ENCODE data around the gene RAB25.

GRCh38 chr1:156114919-156115513, 54.1 kb downstream of the RAB25 start:
- TF ChIP-seq CTCF (IDR thresholded peaks at IDR 0.05) (no peak), RAD21 (conservative IDR thresholded peaks at IDR 0.05 in 1 of 2, IDR thresholded peaks at IDR 0.05 in 1 of 2) (no peak), PHF8 (IDR thresholded peaks at IDR 0.05; ENCODE audit: borderline replicate concordance, low read depth) (peak; percentile 87), ESRRA (IDR thresholded peaks at IDR 0.05; ENCODE audit: borderline replicate concordance, low read length) (no peak), MYC (IDR thresholded peaks at IDR 0.05; ENCODE audit: borderline replicate concordance, low read length) (no peak), CHD4 (IDR thresholded peaks at IDR 0.05; ENCODE audit: borderline replicate concordance) (no peak), RFX5 (IDR thresholded peaks at IDR 0.05) (no peak), HMGXB4 (CRISPR knock-in tag; IDR thresholded peaks at IDR 0.05; ENCODE audit: borderline replicate concordance) (no peak), MAFK (IDR thresholded peaks at IDR 0.05; ENCODE audit: partially characterized antibody) (no peak), USF2 (IDR thresholded peaks at IDR 0.05) (no peak), PBX3 (IDR thresholded peaks at IDR 0.05) (no peak), MAZ (IDR thresholded peaks at IDR 0.05; ENCODE audit: borderline replicate concordance, low read depth, low read length) (no peak)
